Pancreas (tissue), 10 donors: ENCODE data around the gene MPL. TPM values are rescaled to one million over a fixed set of nuclear protein-coding genes. Genes with fewer than 3 reads are reported as not detected.

Experiments
- ATAC-seq, 4 donors: fragments of 200-7000 bp; cut with Tn5 transposase; one replicate each; pipeline versions ENCODE4 v1.8.0 to v1.9.1; 2020; ENCODE audit warnings: mild to moderate bottlenecking in 4 of 4, moderate library complexity in 4 of 4
- DNase-seq, 6 donors: peaks; one replicate each; pipeline ENCODE4 v3.0.0-alpha.2; 2020
- FAIRE-seq: peaks from 2 replicates; lab custom pipeline; 2012; peaks lifted over from hg19 to GRCh38; lab: Jason Lieb, UNC
- H3K27ac ChIP-seq, 4 donors: fragments of 200-600 bp; sonication (generic); 1 replicate in 3 of 4; 2 replicates in 1 of 4; pipeline versions ENCODE4 v1.5.0 to v1.8.0; 2020
- H3K27me3 ChIP-seq, 4 donors: fragments of 200-600 bp; one replicate each; pipeline ENCODE4 v1.8.0; 2021
- H3K36me3 ChIP-seq, 3 donors: fragments of 200-600 bp; sonication (generic) in 1 of 3; one replicate each; pipeline versions ENCODE4 v1.5.0 to v1.8.0; 2020 to 2021
- H3K4me1 ChIP-seq, 3 donors: fragments of 200-600 bp; one replicate each; pipeline ENCODE4 v1.8.0; 2021
- H3K4me3 ChIP-seq, 4 donors: fragments of 200-600 bp; sonication (generic) in 2 of 4; one replicate each; pipeline versions ENCODE4 v1.5.0 to v1.8.0; 2020 to 2021
- H3K9me3 ChIP-seq, 4 donors: fragments of 200-600 bp; one replicate each; pipeline ENCODE4 v1.8.0; 2021
- CTCF ChIP-seq, 4 donors: fragments of 200-600 bp; sonication (generic) in 3 of 4; IDR thresholded peaks; one replicate each; pipeline versions ENCODE4 v1.5.0 to v1.8.0; 2021; ENCODE audit warnings: antibody characterized with exemption in 4 of 4
- WGBS, 2 donors: extraction: QIAGEN DNeasy Blood & Tissue Kit; methylation state at CpG; one replicate each; pipeline ENCODE4 v1.1.7; 2013; 5-methylcytosine and 5-hydroxymethylcytosine counted together
- intact Hi-C, 3 donors: fragments of 100-400 bp; cut with DNase I; formaldehyde crosslinking; loops; one replicate each; pipeline versions ENCODE4 v1.11.1 to v1.14.2; 2022
- polyA plus RNA-seq, 2 donors: library from polyadenylated mRNA; stranded (reverse); fragments of 200-250 nt; gene quantifications; one replicate each; pipeline ENCODE4 v1.2.3, GENCODE V29; 2013
- total RNA-seq, 6 donors: library from RNA; stranded (reverse); fragmentation: NEBNext Ultra II Directional in 4 of 6; extraction: Animal tissue kit (Norgen Biotek cat#: 25700) in 4 of 6; gene quantifications; one replicate each; pipeline versions ENCODE4 v1.2.1 to v1.2.4, GENCODE V29; 2021 to 2023
- donor health status: healthy with polysubstance abuse.
- donor health status: DM: no; HTN: no; CAD: no; lungs with moderate emphysema.
- donor health status: DM: no; HTN: no; CAD: no.
- donor health status: control.
- donor health status: control.
- donor health status: Bipolar disorder and iron deficiency.
- donor health status: DM: yes; HTN: yes; CAD: no.
- donor health status: DM: no; HTN: no; CAD: no.
- donor health status: DM: no; HTN: no; CAD: no.
- donor health status: DM: yes; HTN: yes; CAD: no.

Gene MPL
- total and polyA plus RNA-seq, 8 donors, result 0.08 to 0.43 (median 0.12) TPM; not detected in 2

- H3K9me3 ChIP-seq, result no peaks in the 10 kb centered on the region
- ATAC-seq (peak; percentile 57 to 75 (median 70)), FAIRE-seq (no peak), DNase-seq (no peak)
- peaks cover 0 to 5% (median 0%) of the 10 kb centered on the region in 3 donors for H3K36me3 ChIP-seq
- 0 to 1% methylated on average over 32 to 33 of the region's 33 CpGs for WGBS, 2 donors
- no peaks in the 10 kb centered on the region for H3K27me3 ChIP-seq
- H3K27ac ChIP-seq, result peak overlapping the region; percentile 54 to 82 (median 74)
- intact Hi-C loops, result no loop called here
- H3K4me1 ChIP-seq, result peaks cover 0 to 6% (median 0%) of the 10 kb centered on the region in 3 donors
- peak overlapping the region; percentile 50 to 58 (median 54) for H3K4me3 ChIP-seq
- peak in 1 of 4 donors; percentile 8 for TF ChIP-seq CTCF (IDR thresholded peaks at IDR 0.05)
These were observed 20.6 kb downstream of the MPL start for GRCh38 chr1:43358121-43358745.

GRCh38 chr1:43358746-43359693 is 21.4 kb downstream of the MPL start, which contains the start of gene CDC20:
Gene CDC20 (plus strand): TSS chr1:43358981. CDS start chr1:43359216, 235 bp downstream.
- H3K36me3 ChIP-seq, result peaks cover 0 to 13% (median 5%) of the 10 kb centered on the region in 3 donors
- 2 to 3% methylated on average over 55 to 59 of the region's 59 CpGs for WGBS, 2 donors
- intact Hi-C loops, result no loop called here
- FAIRE-seq (peak; percentile 5), DNase-seq (peak; percentile 98 to 99 (median 98)), ATAC-seq (peak; percentile 97 to 100 (median 98))
- peaks cover 0 to 6% (median 0%) of the 10 kb centered on the region in 3 donors for H3K4me1 ChIP-seq
- no peaks in the 10 kb centered on the region for H3K9me3 ChIP-seq
- H3K27ac ChIP-seq, result peak within 1 kb of the TSS; percentile 54 to 82 (median 74)
- no peaks in the 10 kb centered on the region for H3K27me3 ChIP-seq
- peak within 1 kb of the TSS; percentile 50 to 58 (median 54) for H3K4me3 ChIP-seq
- TF ChIP-seq CTCF (IDR thresholded peaks at IDR 0.05), result no peak

DNA sequence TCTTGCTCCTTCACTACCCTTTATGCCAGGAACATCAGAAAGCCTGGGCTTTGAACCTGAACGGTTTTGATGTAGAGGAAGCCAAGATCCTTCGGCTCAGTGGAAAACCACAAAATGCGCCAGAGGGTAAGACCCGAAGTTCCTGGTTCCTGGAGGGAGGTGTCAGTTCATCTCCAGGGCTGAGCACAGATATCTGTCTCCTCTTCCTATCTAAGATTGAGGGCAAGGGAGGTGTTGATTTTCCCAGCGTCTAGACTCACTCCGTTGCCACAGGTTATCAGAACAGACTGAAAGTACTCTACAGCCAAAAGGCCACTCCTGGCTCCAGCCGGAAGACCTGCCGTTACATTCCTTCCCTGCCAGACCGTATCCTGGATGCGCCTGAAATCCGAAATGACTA is 22.1 kb downstream of the MPL start:
- no peak overlapping the region for H3K27ac ChIP-seq
- no peak overlapping the region for H3K4me3 ChIP-seq
- intact Hi-C loops, result loop anchor here in 2 of 3 donors (10.0 kb wide), 1 partner anchor 125 kb away; no protein-coding TSS in a partner anchor
- DNase-seq (no peak), ATAC-seq (no peak), FAIRE-seq (no peak)
- TF ChIP-seq CTCF (IDR thresholded peaks at IDR 0.05), result no peak
- no peaks in the 10 kb centered on the region for H3K9me3 ChIP-seq
- H3K36me3 ChIP-seq, result peaks cover 0 to 20% (median 5%) of the 10 kb centered on the region in 3 donors
- 26 to 35% methylated on average over 11 of the region's 11 CpGs for WGBS, 2 donors
- H3K27me3 ChIP-seq, result no peaks in the 10 kb centered on the region
- H3K4me1 ChIP-seq, result peaks cover 0 to 6% (median 0%) of the 10 kb centered on the region in 3 donors

- 71 to 74% methylated on average over 4 of the region's 4 CpGs for WGBS, 2 donors
- Histone ChIP-seq H3K4me3 (no peak overlapping the region), H3K4me1 (peaks cover 0 to 6% (median 0%) of the 10 kb centered on the region in 3 donors), H3K27ac (no peak overlapping the region), H3K9me3 (no peaks in the 10 kb centered on the region), H3K36me3 (peaks cover 0 to 26% (median 5%) of the 10 kb centered on the region in 3 donors), H3K27me3 (no peaks in the 10 kb centered on the region)
- no peak for FAIRE-seq
- ATAC-seq, result no peak
- TF ChIP-seq CTCF (IDR thresholded peaks at IDR 0.05), result no peak
- intact Hi-C loops, result loop anchor here in 2 of 3 donors (10.0 kb wide), 1 partner anchor 126 kb away; no protein-coding TSS in a partner anchor
- DNase-seq, result no peak
These were observed 23.0 kb downstream of the MPL start for GRCh38 chr1:43360616-43361015.
